ENCODE data around the gene PCDHGA7. TPM values are rescaled to one million over a fixed set of nuclear protein-coding genes. Genes with fewer than 3 reads are reported as not detected.
"Not testable (repeated sequence)": the region's sequence is repeated elsewhere in the genome, so short reads cannot be mapped to it uniquely, and the experiment has no call there.

Gene PCDHGA7
- total and polyA plus RNA-seq, 7 experiments from 2014 or later = 0.13 to 0.30 (median 0.19) TPM; not detected in 3

DNA sequence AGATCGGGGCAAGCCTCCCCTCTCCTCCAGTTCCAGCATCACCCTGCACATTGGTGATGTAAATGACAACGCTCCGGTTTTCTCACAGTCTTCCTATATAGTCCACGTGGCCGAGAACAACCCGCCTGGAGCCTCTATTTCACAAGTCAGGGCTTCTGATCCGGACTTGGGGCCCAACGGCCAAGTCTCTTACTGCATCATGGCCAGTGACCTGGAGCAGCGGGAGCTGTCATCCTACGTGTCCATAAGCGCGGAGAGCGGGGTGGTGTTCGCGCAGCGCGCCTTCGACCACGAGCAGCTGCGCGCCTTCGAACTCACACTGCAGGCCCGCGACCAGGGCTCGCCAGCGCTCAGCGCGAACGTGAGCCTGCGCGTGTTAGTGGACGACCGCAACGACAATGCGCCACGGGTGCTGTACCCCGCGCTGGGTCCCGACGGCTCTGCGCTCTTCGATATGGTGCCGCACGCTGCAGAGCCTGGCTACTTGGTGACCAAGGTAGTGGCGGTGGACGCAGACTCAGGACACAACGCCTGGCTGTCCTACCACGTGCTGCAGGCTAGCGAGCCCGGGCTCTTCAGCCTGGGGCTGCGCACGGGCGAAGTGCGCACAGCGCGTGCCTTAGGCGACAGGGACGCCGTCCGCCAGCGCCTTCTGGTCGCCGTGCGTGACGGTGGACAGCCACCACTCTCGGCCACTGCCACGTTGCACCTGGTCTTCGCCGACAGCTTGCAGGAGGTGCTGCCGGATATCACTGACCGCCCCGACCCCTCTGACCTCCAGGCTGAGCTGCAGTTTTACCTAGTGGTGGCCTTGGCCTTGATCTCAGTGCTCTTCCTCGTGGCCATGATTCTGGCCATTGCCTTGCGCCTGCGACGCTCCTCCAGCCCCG, 6.9 kb downstream of the PCDHGA7 start:
- CTCF ChIA-PET = interaction anchor here (1.0 kb wide), 1 partner anchor 28 kb away, joined by 3 read pairs; the partner anchor contains the start of gene PCDHGB7
- Histone ChIP-seq H3K36me3 (ENCODE audit: control insufficient read depth in 2 of 3, insufficient read depth in 3 of 3, low read length in 3 of 3) (no peaks in the 10 kb centered on the region), H3K4me1 (ENCODE audit: control insufficient read depth in 2 of 2, insufficient read depth in 2 of 2, low read length in 2 of 2) (no peaks in the 10 kb centered on the region), H3K27ac (ENCODE audit: low read depth, low read length) (no peak overlapping the region), H3K4me3 (ENCODE audit: low read length) (no peak overlapping the region), H3K27me3 (ENCODE audit: control insufficient read depth in 2 of 2, insufficient read depth in 2 of 2, low read length in 2 of 2) (peaks cover 4 to 14% of the 10 kb centered on the region in 2 donors), H3K9me3 (ENCODE audit: control insufficient read depth in 2 of 3, low read length in 3 of 3) (peaks cover 0 to 45% (median 0%) of the 10 kb centered on the region in 3 experiments)
- H3K36me3 Mint-ChIP-seq = peaks cover 5 to 41% (median 10%) of the 10 kb centered on the region in 5 donors
- peaks cover 0 to 3% (median 0%) of the 10 kb centered on the region in 7 donors for H3K4me1 Mint-ChIP-seq
- intact Hi-C loops (cut with micrococcal nuclease) = no loop called here
- H3K9me3 Mint-ChIP-seq = peaks cover 0 to 90% (median 60%) of the 10 kb centered on the region in 11 donors
- ATAC-seq (no peak), DNase-seq (no peak)
- peak overlapping the region in 2 of 10 donors; percentile 10 to 13 for H3K4me3 Mint-ChIP-seq
- H3K27ac Mint-ChIP-seq = peak overlapping the region in 2 of 9 donors; percentile 55 to 77
- peaks cover 30 to 85% (median 78%) of the 10 kb centered on the region in 5 donors for H3K27me3 Mint-ChIP-seq
- POLR2A ChIA-PET = no interaction called here

DNA sequence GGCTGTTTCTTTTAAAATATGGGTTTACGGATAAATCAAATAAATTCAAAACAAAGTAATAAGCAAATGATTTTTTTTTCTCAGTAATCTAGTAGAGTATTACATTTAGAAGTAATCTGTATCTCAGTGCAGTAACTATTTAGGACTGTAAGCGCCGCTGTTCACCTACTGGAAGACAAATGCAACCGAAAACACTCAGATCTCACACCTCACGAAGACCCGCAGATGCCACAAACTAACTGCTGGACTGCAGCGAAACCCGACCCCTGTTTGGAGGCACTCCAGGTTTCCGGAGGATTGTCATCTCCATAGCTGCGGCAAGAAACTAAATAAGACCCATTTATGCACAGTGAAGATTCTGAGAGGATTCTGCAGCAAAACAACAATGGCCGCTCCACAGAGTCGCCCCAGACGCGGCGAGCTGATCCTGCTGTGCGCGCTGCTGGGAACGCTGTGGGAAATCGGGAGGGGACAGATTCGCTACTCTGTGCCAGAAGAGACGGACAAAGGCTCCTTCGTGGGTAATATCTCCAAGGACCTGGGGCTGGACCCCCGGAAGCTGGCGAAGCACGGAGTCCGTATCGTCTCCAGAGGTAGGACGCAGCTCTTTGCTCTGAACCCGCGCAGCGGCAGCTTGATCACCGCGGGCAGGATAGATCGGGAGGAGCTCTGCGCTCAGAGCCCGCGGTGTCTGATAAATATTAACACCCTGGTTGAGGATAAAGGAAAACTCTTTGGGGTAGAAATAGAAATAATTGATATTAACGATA, 10.1 kb downstream of the PCDHGA7 start, which contains the start of gene PCDHGA8:
TSS of gene PCDHGA8 (plus strand) at position 205 of the 770 bp plus-strand sequence. CDS start at position 386, 181 bp downstream.
- peaks cover 0 to 39% (median 0%) of the 10 kb centered on the region in 3 experiments for H3K9me3 ChIP-seq (ENCODE audit: control insufficient read depth in 2 of 3, low read length in 3 of 3)
- no peak within 1 kb of the TSS for H3K27ac ChIP-seq (ENCODE audit: low read depth, low read length)
- no peaks in the 10 kb centered on the region for H3K4me1 ChIP-seq (ENCODE audit: control insufficient read depth in 2 of 2, insufficient read depth in 2 of 2, low read length in 2 of 2)
- peak within 1 kb of the TSS in 1 of 9 donors; percentile 6 for H3K27ac Mint-ChIP-seq
- POLR2A ChIA-PET = no interaction called here
- H3K27me3 Mint-ChIP-seq = peaks cover 31 to 82% (median 75%) of the 10 kb centered on the region in 5 donors
- CTCF ChIA-PET = no interaction called here
- H3K4me3 ChIP-seq (ENCODE audit: low read length) = no peak within 1 kb of the TSS
- peaks cover 4 to 12% of the 10 kb centered on the region in 2 donors for H3K27me3 ChIP-seq (ENCODE audit: control insufficient read depth in 2 of 2, insufficient read depth in 2 of 2, low read length in 2 of 2)
- peaks cover 0 to 88% (median 53%) of the 10 kb centered on the region in 11 donors for H3K9me3 Mint-ChIP-seq
- peaks cover 0 to 3% (median 0%) of the 10 kb centered on the region in 7 donors for H3K4me1 Mint-ChIP-seq
- H3K36me3 ChIP-seq (ENCODE audit: control insufficient read depth in 2 of 3, insufficient read depth in 3 of 3, low read length in 3 of 3) = no peaks in the 10 kb centered on the region
- H3K4me3 Mint-ChIP-seq = peak within 1 kb of the TSS in 3 of 10 donors; percentile 2 to 64 (median 25)
- intact Hi-C loops (cut with micrococcal nuclease) = no loop called here
- no peak for ATAC-seq
- H3K36me3 Mint-ChIP-seq = peaks cover 3 to 30% (median 10%) of the 10 kb centered on the region in 5 donors
- DNase-seq = no peak

DNA sequence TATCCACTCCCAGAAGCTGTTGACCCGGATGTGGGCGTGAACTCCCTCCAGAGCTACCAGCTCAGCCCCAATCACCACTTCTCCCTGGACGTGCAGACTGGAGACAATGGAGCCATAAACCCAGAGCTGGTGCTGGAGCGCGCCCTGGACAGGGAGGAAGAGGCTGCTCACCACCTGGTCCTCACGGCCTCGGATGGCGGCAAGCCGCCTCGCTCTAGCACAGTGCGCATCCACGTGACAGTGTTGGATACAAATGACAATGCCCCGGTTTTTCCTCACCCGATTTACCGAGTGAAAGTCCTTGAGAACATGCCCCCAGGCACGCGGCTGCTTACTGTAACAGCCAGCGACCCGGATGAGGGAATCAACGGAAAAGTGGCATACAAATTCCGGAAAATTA, 10.7 kb downstream of the PCDHGA7 start:
- H3K27me3 ChIP-seq (ENCODE audit: control insufficient read depth in 2 of 2, insufficient read depth in 2 of 2, low read length in 2 of 2) = peaks cover 4 to 12% of the 10 kb centered on the region in 2 donors
- CTCF ChIA-PET = no interaction called here
- H3K4me1 Mint-ChIP-seq = peaks cover 0 to 3% (median 0%) of the 10 kb centered on the region in 7 donors

DNA sequence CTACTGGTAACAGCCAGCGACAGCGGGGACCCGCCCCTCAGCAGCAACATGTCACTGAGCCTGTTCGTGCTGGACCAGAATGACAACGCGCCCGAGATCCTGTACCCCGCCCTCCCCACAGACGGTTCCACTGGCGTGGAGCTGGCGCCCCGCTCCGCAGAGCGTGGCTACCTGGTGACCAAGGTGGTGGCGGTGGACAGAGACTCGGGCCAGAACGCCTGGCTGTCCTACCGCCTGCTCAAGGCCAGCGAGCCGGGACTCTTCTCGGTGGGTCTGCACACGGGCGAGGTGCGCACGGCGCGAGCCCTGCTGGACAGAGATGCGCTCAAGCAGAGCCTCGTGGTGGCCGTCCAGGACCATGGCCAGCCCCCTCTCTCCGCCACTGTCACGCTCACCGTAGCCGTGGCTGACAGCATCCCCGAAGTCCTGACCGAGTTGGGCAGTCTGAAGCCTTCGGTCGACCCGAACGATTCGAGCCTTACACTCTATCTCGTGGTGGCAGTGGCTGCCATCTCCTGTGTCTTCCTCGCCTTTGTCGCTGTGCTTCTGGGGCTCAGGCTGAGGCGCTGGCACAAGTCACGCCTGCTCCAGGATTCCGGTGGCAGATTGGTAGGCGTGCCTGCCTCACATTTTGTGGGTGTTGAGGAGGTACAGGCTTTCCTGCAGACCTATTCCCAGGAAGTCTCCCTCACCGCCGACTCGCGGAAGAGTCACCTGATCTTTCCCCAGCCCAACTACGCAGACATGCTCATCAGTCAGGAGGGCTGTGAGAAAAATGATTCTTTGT, 12.1 kb downstream of the PCDHGA7 start:
- H3K4me3 ChIP-seq (ENCODE audit: low read length); H3K27ac ChIP-seq (ENCODE audit: low read depth, low read length); H3K4me1 ChIP-seq (ENCODE audit: control insufficient read depth in 2 of 2, insufficient read depth in 2 of 2, low read length in 2 of 2); H3K4me3 Mint-ChIP-seq; intact Hi-C loops (cut with micrococcal nuclease); POLR2A ChIA-PET; H3K36me3 ChIP-seq (ENCODE audit: control insufficient read depth in 2 of 3, insufficient read depth in 3 of 3, low read length in 3 of 3); CTCF ChIA-PET; ATAC-seq; H3K4me1 Mint-ChIP-seq; DNase-seq: not testable (repeated sequence)
- H3K27me3 Mint-ChIP-seq = peaks cover 37 to 85% (median 74%) of the 10 kb centered on the region in 5 donors
- peak overlapping the region in 1 of 9 donors; percentile 28 for H3K27ac Mint-ChIP-seq
- peaks cover 2 to 27% (median 10%) of the 10 kb centered on the region in 5 donors for H3K36me3 Mint-ChIP-seq
- Histone ChIP-seq H3K27me3 (ENCODE audit: control insufficient read depth in 2 of 2, insufficient read depth in 2 of 2, low read length in 2 of 2) (peaks cover 4 to 12% of the 10 kb centered on the region in 2 donors), H3K9me3 (ENCODE audit: control insufficient read depth in 2 of 3, low read length in 3 of 3) (peaks cover 0 to 39% (median 0%) of the 10 kb centered on the region in 3 experiments)
- H3K9me3 Mint-ChIP-seq = peaks cover 0 to 86% (median 49%) of the 10 kb centered on the region in 11 donors

More for the DNA sequence above, 10.7 kb downstream of the PCDHGA7 start:
- Histone ChIP-seq H3K4me3 (ENCODE audit: low read length) (no peak overlapping the region), H3K9me3 (ENCODE audit: control insufficient read depth in 2 of 3, low read length in 3 of 3) (peaks cover 0 to 38% (median 0%) of the 10 kb centered on the region in 3 experiments), H3K4me1 (ENCODE audit: control insufficient read depth in 2 of 2, insufficient read depth in 2 of 2, low read length in 2 of 2) (no peaks in the 10 kb centered on the region), H3K27ac (ENCODE audit: low read depth, low read length) (no peak overlapping the region), H3K36me3 (ENCODE audit: control insufficient read depth in 2 of 3, insufficient read depth in 3 of 3, low read length in 3 of 3) (no peaks in the 10 kb centered on the region)
- peaks cover 30 to 84% (median 74%) of the 10 kb centered on the region in 5 donors for H3K27me3 Mint-ChIP-seq
- DNase-seq (no peak), ATAC-seq (no peak)
- POLR2A ChIA-PET = no interaction called here
- intact Hi-C loops (cut with micrococcal nuclease) = no loop called here
- H3K9me3 Mint-ChIP-seq = peaks cover 0 to 87% (median 51%) of the 10 kb centered on the region in 11 donors
- peaks cover 3 to 29% (median 10%) of the 10 kb centered on the region in 5 donors for H3K36me3 Mint-ChIP-seq
- H3K4me3 Mint-ChIP-seq = no peak overlapping the region
- peak overlapping the region in 1 of 9 donors; percentile 6 for H3K27ac Mint-ChIP-seq

DNA sequence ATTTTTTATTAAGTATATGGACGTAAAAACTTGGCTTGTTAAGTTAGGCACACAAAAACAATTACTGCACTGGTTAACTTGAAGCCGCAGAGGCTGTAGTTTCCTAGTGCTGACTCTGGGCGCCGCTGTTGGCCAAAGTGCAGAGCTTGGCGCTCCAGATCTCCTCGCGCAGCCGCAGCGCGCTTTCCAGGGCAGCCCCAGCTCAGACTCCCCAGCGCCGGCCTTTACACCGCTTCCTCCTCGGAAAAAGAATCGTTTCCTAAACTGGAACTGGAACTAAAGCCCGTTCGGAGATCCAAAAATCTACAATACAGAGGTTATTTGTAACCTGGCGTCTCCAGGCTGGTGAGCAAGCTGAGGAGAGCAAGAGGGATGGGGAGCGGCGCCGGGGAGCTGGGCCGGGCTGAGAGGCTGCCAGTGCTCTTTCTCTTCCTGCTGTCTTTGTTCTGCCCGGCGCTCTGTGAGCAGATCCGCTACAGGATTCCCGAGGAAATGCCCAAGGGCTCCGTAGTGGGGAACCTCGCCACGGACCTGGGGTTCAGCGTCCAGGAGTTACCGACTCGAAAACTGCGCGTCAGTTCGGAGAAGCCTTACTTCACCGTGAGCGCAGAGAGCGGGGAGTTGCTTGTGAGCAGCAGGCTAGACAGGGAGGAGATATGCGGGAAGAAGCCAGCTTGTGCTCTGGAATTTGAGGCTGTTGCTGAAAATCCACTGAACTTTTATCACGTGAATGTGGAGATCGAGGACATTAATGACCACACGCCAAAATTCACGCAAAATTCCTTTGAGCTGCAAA, 15.4 kb downstream of the PCDHGA7 start, which contains the start of gene PCDHGB5:
TSS of gene PCDHGB5 (plus strand) at position 192 of the 796 bp plus-strand sequence. CDS start at position 373, 181 bp downstream.
- not testable (repeated sequence) for H3K27ac ChIP-seq (ENCODE audit: low read depth, low read length)
- ATAC-seq = peak; percentile 89

More for the DNA sequence above, 15.4 kb downstream of the PCDHGA7 start, which contains the start of gene PCDHGB5:
- H3K4me1 ChIP-seq (ENCODE audit: control insufficient read depth in 2 of 2, insufficient read depth in 2 of 2, low read length in 2 of 2); POLR2A ChIA-PET; H3K36me3 ChIP-seq (ENCODE audit: control insufficient read depth in 2 of 3, insufficient read depth in 3 of 3, low read length in 3 of 3); intact Hi-C loops (cut with micrococcal nuclease); H3K4me3 ChIP-seq (ENCODE audit: low read length); CTCF ChIA-PET; H3K4me1 Mint-ChIP-seq: not testable (repeated sequence)
- Histone ChIP-seq H3K9me3 (ENCODE audit: control insufficient read depth in 2 of 3, low read length in 3 of 3) (peaks cover 0 to 45% (median 0%) of the 10 kb centered on the region in 3 experiments), H3K27me3 (ENCODE audit: control insufficient read depth in 2 of 2, insufficient read depth in 2 of 2, low read length in 2 of 2) (peaks cover 2 to 18% of the 10 kb centered on the region in 2 donors)
- peaks cover 4 to 82% (median 38%) of the 10 kb centered on the region in 11 donors for H3K9me3 Mint-ChIP-seq
- H3K4me3 Mint-ChIP-seq = peak within 1 kb of the TSS; percentile 27 to 67 (median 44)
- peaks cover 4 to 27% (median 9%) of the 10 kb centered on the region in 5 donors for H3K36me3 Mint-ChIP-seq
- H3K27me3 Mint-ChIP-seq = peaks cover 45 to 83% (median 68%) of the 10 kb centered on the region in 5 donors
- H3K27ac Mint-ChIP-seq = peak within 1 kb of the TSS in 2 of 9 donors; percentile 43 to 83
- DNase-seq = peak in 4 of 9 donors; percentile 41 to 49 (median 42)

All from naive thymus-derived CD4-positive, alpha-beta T cell (primary cell).